ENCODE results near the gene PCSK2.

The PCSK2 gene

GRCh38 chr20:17339000-17339399 lies 112.2 kb downstream of the PCSK2 start:
- TF ChIP-seq POLR2A (IDR thresholded peaks at IDR 0.05; ENCODE audit: low read length) (no peak), GATA1 (IDR thresholded peaks at IDR 0.05; ENCODE audit: low read depth, low read length) (no peak)
- DNase-seq = no peak

GRCh38 chr20:17343091-17343490 lies 116.3 kb downstream of the PCSK2 start:
- TF ChIP-seq POLR2A (IDR thresholded peaks at IDR 0.05; ENCODE audit: low read length) = no peak
- TF ChIP-seq GATA1 (IDR thresholded peaks at IDR 0.05; ENCODE audit: low read depth, low read length) = no peak
- no peak for DNase-seq

- TF ChIP-seq GATA1 (IDR thresholded peaks at IDR 0.05; ENCODE audit: low read depth, low read length) (no peak), POLR2A (IDR thresholded peaks at IDR 0.05; ENCODE audit: low read length) (no peak)
- DNase-seq = no peak
Observed at GRCh38 chr20:17343656-17344452, 117.0 kb downstream of the PCSK2 start.

- no peak for TF ChIP-seq GATA1 (IDR thresholded peaks at IDR 0.05; ENCODE audit: low read depth, low read length)
- TF ChIP-seq POLR2A (IDR thresholded peaks at IDR 0.05; ENCODE audit: low read length) = no peak
- no peak for DNase-seq
Observed at GRCh38 chr20:17344790-17345189, 118.0 kb downstream of the PCSK2 start.

- no peak for DNase-seq
- TF ChIP-seq GATA1 (IDR thresholded peaks at IDR 0.05; ENCODE audit: low read depth, low read length) = no peak
- no peak for TF ChIP-seq POLR2A (IDR thresholded peaks at IDR 0.05; ENCODE audit: low read length)
Observed at GRCh38 chr20:17345321-17345720, 118.5 kb downstream of the PCSK2 start.

GRCh38 chr20:17350321-17350720 lies 123.5 kb downstream of the PCSK2 start:
- DNase-seq = no peak
- TF ChIP-seq POLR2A (IDR thresholded peaks at IDR 0.05; ENCODE audit: low read length) (no peak), GATA1 (IDR thresholded peaks at IDR 0.05; ENCODE audit: low read depth, low read length) (no peak)

GRCh38 chr20:17357238-17357637 lies 130.4 kb downstream of the PCSK2 start:
- DNase-seq = no peak
- TF ChIP-seq GATA1 (IDR thresholded peaks at IDR 0.05; ENCODE audit: low read depth, low read length) (no peak), POLR2A (IDR thresholded peaks at IDR 0.05; ENCODE audit: low read length) (no peak)

- TF ChIP-seq GATA1 (IDR thresholded peaks at IDR 0.05; ENCODE audit: low read depth, low read length) = no peak
- no peak for TF ChIP-seq POLR2A (IDR thresholded peaks at IDR 0.05; ENCODE audit: low read length)
- DNase-seq = no peak
Observed at GRCh38 chr20:17358854-17359253, 132.0 kb downstream of the PCSK2 start.

- TF ChIP-seq GATA1 (IDR thresholded peaks at IDR 0.05; ENCODE audit: low read depth, low read length) (no peak), POLR2A (IDR thresholded peaks at IDR 0.05; ENCODE audit: low read length) (no peak)
Observed at GRCh38 chr20:17364681-17365080, 137.8 kb downstream of the PCSK2 start.

GRCh38 chr20:17365831-17366230 lies 139.0 kb downstream of the PCSK2 start:
- no peak for TF ChIP-seq POLR2A (IDR thresholded peaks at IDR 0.05; ENCODE audit: low read length)
- no peak for TF ChIP-seq GATA1 (IDR thresholded peaks at IDR 0.05; ENCODE audit: low read depth, low read length)
- DNase-seq = no peak

More at GRCh38 chr20:17364681-17365080, 137.8 kb downstream of the PCSK2 start:
- no peak for DNase-seq

GRCh38 chr20:17369506-17369905 lies 142.7 kb downstream of the PCSK2 start:
- TF ChIP-seq POLR2A (IDR thresholded peaks at IDR 0.05; ENCODE audit: low read length) (no peak), GATA1 (IDR thresholded peaks at IDR 0.05; ENCODE audit: low read depth, low read length) (no peak)
- DNase-seq = no peak

GRCh38 chr20:17372806-17373440 lies 146.1 kb downstream of the PCSK2 start:
- no peak for DNase-seq
- TF ChIP-seq GATA1 (IDR thresholded peaks at IDR 0.05; ENCODE audit: low read depth, low read length) = no peak
- no peak for TF ChIP-seq POLR2A (IDR thresholded peaks at IDR 0.05; ENCODE audit: low read length)

GRCh38 chr20:17374086-17374485 lies 147.2 kb downstream of the PCSK2 start:
- no peak for TF ChIP-seq POLR2A (IDR thresholded peaks at IDR 0.05; ENCODE audit: low read length)
- DNase-seq = no peak

- no peak for TF ChIP-seq GATA1 (IDR thresholded peaks at IDR 0.05; ENCODE audit: low read depth, low read length)
- TF ChIP-seq POLR2A (IDR thresholded peaks at IDR 0.05; ENCODE audit: low read length) = no peak
- no peak for DNase-seq
Observed at GRCh38 chr20:17376031-17376430, 149.2 kb downstream of the PCSK2 start.

- TF ChIP-seq POLR2A (IDR thresholded peaks at IDR 0.05; ENCODE audit: low read length) (no peak), GATA1 (IDR thresholded peaks at IDR 0.05; ENCODE audit: low read depth, low read length) (no peak)
- no peak for DNase-seq
Observed at GRCh38 chr20:17377231-17377630, 150.4 kb downstream of the PCSK2 start.

All from erythroblast (primary cell).